ENCODE data around the gene TSSK3. TPM values are rescaled to one million over a fixed set of nuclear protein-coding genes. Genes with fewer than 3 reads are reported as not detected.

TSSK3 gene
- total RNA-seq, 4 donors from 2014 or later, result 0.42 to 1.5 (median 0.84) TPM; not detected in 1

DNA sequence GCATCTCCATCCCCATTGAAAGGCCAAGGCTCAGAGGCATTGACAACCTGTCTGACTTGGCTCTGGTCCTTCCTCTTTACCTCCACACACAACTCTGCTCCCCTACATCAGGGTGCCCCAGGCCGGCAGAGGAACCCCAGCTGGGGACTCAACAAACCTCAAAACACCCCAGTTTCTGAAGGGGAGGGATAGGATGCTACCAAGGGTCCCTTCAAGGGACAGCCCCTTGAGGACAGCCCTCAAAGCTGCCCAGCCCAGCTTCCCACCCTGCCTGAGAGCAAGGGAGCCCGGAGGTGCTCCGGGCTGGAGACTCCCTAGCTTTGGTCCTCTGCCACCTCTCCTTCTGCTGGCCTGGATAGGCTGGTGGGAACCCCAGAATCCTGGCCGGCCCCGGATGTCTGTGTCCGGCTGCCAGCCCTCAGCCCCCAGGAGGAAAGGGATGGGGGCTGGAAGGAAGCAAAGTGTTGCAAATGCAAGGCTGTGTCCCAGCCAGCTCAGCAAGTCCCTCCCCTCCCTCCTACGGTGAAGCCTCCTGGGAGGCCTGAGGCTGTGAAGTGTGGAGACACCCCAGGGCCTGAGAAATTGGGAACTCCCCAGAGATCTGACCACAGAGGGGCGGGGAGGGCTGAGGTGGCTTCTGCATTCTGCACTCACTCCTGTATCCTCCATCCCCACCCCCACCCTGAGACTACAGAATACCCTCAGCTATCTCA lies 25.2 kb upstream of the TSSK3 start:
- DNase-seq (ENCODE audit: low spot score in 2 of 2), result no peak
- 44 to 60% methylated on average over 6 to 8 of the region's 8 CpGs for WGBS, 2 donors
- TF ChIP-seq CTCF (IDR thresholded peaks at IDR 0.05), result no peak
- no peak for TF ChIP-seq POLR2A (IDR thresholded peaks at IDR 0.05)
- no peak overlapping the region for H3K4me3 ChIP-seq (ENCODE audit: low read depth, poor library complexity, severe bottlenecking)
- intact Hi-C loops (cut with DNase I; ENCODE audit: low total_unique reads), result no loop called here

DNA sequence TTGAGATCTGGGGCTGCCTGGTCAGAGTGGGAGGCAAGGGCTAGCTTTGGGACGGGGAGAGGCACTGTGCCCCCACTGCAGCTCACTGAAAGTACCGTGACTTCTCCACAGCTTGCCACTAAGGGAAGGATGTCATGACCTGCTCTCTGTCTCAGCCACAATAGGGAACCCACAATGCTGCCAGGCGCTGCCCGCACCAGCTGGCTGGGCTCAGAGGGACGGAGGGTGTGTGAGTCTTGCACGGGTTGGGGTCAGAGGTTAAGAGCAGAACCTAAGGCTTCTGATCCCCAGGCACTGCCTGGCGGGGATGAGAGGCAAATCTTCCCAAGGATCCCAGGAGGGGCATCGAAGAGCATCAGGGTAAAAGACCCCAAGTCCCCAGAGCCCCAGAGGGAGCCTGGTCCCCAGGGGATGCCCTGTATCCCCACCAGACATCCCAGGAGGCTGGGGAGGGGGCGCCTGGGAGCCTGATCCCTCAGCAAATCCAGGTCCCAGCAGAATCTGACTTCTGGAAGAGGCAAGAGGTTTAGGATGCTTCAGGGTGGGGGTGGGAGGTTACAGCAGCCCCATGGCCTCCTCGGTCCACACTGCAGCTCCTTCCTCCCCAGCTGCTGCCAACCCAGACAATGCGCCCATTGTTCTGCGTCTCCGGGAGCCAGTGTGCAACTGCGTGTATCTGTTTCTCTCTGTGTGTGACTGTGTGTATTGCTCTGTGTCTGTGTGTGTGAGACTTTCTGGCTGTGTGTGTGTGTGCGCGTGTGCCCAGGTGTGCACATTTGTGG lies 24.3 kb upstream of the TSSK3 start:
- WGBS, 2 donors, result 60 to 68% methylated on average over 15 to 16 of the region's 16 CpGs
- no peak for DNase-seq (ENCODE audit: low spot score in 2 of 2)
- TF ChIP-seq CTCF (IDR thresholded peaks at IDR 0.05), result no peak
- no peak for TF ChIP-seq POLR2A (IDR thresholded peaks at IDR 0.05)
- no peak overlapping the region for H3K4me3 ChIP-seq (ENCODE audit: low read depth, poor library complexity, severe bottlenecking)
- intact Hi-C loops (cut with DNase I; ENCODE audit: low total_unique reads), result no loop called here

DNA sequence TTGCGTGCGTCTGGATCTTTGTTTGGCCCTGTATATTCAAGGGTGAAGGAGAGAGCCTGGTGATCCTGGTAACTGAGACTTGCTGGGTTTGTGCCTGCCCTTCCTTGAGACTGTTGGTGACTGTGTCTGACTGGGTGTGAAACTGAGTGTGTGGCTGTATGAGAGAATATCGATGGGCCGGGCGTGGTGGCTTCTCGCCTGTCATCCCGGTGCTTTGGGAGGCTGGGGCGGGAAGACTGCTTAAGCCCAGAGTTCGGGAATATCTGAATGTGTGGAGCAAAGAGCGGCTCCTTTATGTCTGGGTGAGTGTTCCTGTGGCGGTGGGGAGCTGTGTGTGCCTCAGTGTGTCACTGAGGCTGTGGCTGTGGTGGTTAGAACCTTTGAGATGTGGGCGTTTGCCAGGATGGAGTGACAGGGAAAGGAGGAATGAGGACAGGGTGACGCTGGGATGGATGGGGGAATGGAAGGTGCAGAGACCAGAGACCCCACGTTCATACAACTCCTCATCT lies 23.6 kb upstream of the TSSK3 start:
- 81 to 83% methylated on average over 14 of the region's 14 CpGs for WGBS, 2 donors
- TF ChIP-seq POLR2A (IDR thresholded peaks at IDR 0.05) (no peak), CTCF (IDR thresholded peaks at IDR 0.05) (no peak)
- no peak for DNase-seq (ENCODE audit: low spot score in 2 of 2)
- no peak overlapping the region for H3K4me3 ChIP-seq (ENCODE audit: low read depth, poor library complexity, severe bottlenecking)
- intact Hi-C loops (cut with DNase I; ENCODE audit: low total_unique reads), result no loop called here

DNA sequence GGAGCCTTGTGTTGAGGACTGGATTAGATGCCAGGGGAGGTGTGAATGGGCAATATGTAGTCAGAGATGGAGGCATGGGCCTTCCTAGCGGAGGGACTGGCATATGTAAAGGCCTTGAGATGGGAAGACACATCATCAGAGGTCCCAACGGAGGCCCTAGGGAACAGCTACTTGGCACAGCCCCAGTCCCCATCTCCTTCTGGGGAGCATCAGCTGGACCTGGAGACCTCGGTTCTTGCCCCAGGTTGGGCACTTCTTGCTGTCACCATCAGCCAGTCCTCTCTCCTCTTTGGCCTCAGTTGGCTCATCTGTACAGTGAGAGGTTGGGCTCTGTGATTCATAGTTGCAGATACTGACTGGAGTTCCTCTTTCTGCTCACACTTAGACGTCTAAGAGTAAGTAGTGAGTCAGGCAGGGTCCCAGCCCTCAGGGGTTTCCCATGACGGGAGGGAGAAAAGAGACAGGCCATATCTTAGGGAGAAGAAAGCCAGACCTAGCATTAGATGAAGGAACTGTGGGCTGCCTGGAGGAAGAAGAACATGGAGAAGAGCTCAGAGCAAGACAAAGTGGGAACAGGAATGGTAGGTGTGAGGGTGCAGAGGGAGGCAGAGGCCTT lies 22.9 kb upstream of the TSSK3 start:
- TF ChIP-seq POLR2A (IDR thresholded peaks at IDR 0.05) (no peak), CTCF (IDR thresholded peaks at IDR 0.05) (no peak)
- DNase-seq (ENCODE audit: low spot score in 2 of 2), result no peak
- intact Hi-C loops (cut with DNase I; ENCODE audit: low total_unique reads), result no loop called here
- WGBS, 2 donors, result 69 to 71% methylated on average over 5 of the region's 5 CpGs
- H3K4me3 ChIP-seq (ENCODE audit: low read depth, poor library complexity, severe bottlenecking), result no peak overlapping the region

- H3K4me3 ChIP-seq (ENCODE audit: low read depth, poor library complexity, severe bottlenecking), result no peak overlapping the region
- intact Hi-C loops (cut with DNase I; ENCODE audit: low total_unique reads), result no loop called here
- TF ChIP-seq CTCF (IDR thresholded peaks at IDR 0.05) (no peak), POLR2A (IDR thresholded peaks at IDR 0.05) (no peak)
- DNase-seq (ENCODE audit: low spot score in 2 of 2), result no peak
- 91 to 94% methylated on average over 10 to 11 of the region's 11 CpGs for WGBS, 2 donors
Measured at GRCh38 chr1:32341186-32341757, 21.1 kb upstream of the TSSK3 start.
